Fibroblast of lung (primary cell): ENCODE results near the gene WDCP. TPM values are rescaled to one million over a fixed set of nuclear protein-coding genes. Genes with fewer than 3 reads are reported as not detected.

Source experiments
- DNase-seq, 2 donors: peaks; one replicate each; pipeline versions ENCODE4 v3.0.0 to v3.0.0-alpha.2; 2010; ENCODE audit warnings: low read depth in 2 of 2
- H2AFZ ChIP-seq: 2 replicates; pipeline ENCODE4 v1.5.1; 2012; ENCODE audit warnings: low read length, control low read depth, inconsistent platforms
- H3K27ac ChIP-seq: 2 replicates; pipeline ENCODE4 v1.5.1; 2011; ENCODE audit warnings: low read length, control low read depth; ENCODE audit not compliant: insufficient read depth
- H3K27me3 ChIP-seq: 2 replicates; pipeline ENCODE4 v1.5.1; 2011; ENCODE audit warnings: mild to moderate bottlenecking, low read length; ENCODE audit not compliant: control insufficient read depth, insufficient read depth
- H3K36me3 ChIP-seq: 2 replicates; pipeline ENCODE4 v1.5.1; 2011; ENCODE audit warnings: low read length; ENCODE audit not compliant: control insufficient read depth, insufficient read depth
- H3K4me1 ChIP-seq: 2 replicates; pipeline ENCODE4 v1.5.1; 2011; ENCODE audit warnings: low read length; ENCODE audit not compliant: control insufficient read depth, insufficient read depth; ENCODE audit errors: extremely low read depth
- H3K4me2 ChIP-seq: 2 replicates; pipeline ENCODE4 v1.5.1; 2011; ENCODE audit warnings: low read length, control low read depth; ENCODE audit not compliant: insufficient read depth; ENCODE audit errors: extremely low read depth
- H3K4me3 ChIP-seq, 4 experiments: fragments of 200-600 bp in 1 of 4; sonication (generic) in 1 of 4; replicated peaks in 1 of 4; 2 replicates each; pipeline ENCODE4 v1.5.1; 2011 to 2016; ENCODE audit warnings: low read length in 4 of 4, low read depth in 3 of 4, mild to moderate bottlenecking in 3 of 4, control low read depth in 2 of 4, inconsistent platforms in 1 of 4, mixed read lengths in 1 of 4; ENCODE audit not compliant: insufficient read depth in 1 of 4; ENCODE audit errors: control extremely low read depth in 1 of 4
- H3K79me2 ChIP-seq: 2 replicates; pipeline ENCODE4 v1.5.1; 2012; ENCODE audit warnings: mild to moderate bottlenecking, low read length, inconsistent platforms; ENCODE audit not compliant: control insufficient read depth, insufficient read depth
- H3K9ac ChIP-seq: 2 replicates; pipeline ENCODE4 v1.5.1; 2011; ENCODE audit warnings: mild to moderate bottlenecking, low read length, control low read depth; ENCODE audit not compliant: insufficient read depth
- H3K9me3 ChIP-seq: 2 replicates; pipeline ENCODE4 v1.5.1; 2012; ENCODE audit warnings: low read depth, low read length; ENCODE audit not compliant: control insufficient read depth, insufficient read depth
- H4K20me1 ChIP-seq: 2 replicates; pipeline ENCODE4 v1.5.1; 2011; ENCODE audit warnings: low read length; ENCODE audit not compliant: control insufficient read depth, insufficient read depth; ENCODE audit errors: extremely low read depth
- EZH2 ChIP-seq: IDR thresholded peaks from 2 replicates; pipeline ENCODE4 v1.5.1; 2012; ENCODE audit warnings: low read length, control low read depth, mild to moderate bottlenecking; ENCODE audit errors: missing control alignments
- polyA plus RNA-seq, 2 donors: library from polyadenylated mRNA; depleted of rRNA in 1 of 2; stranded (reverse) in 1 of 2; unstranded in 1 of 2; fragments of >200 nt; gene quantifications; 2 replicates each; pipeline ENCODE4 v1.2.1, GENCODE V29; 2011 to 2012; ENCODE audit warnings: missing spikeins in 1 of 2
- total RNA-seq: library from RNA; depleted of rRNA; stranded (reverse); fragments of >200 nt; gene quantifications from 2 replicates; pipeline ENCODE4 v1.2.1, GENCODE V29; 2014
- TF ChIP-seq, protein P1 (sequence below), 2 donors: IDR thresholded peaks in 1 of 2; conservative IDR thresholded peaks in 1 of 2; 1 replicate in 1 of 2; 2 replicates in 1 of 2; pipeline ENCODE4 v1.5.1; 2011 to 2012; ENCODE audit warnings: low read length in 2 of 2, control low read depth in 1 of 2, inconsistent platforms in 1 of 2, low read depth in 1 of 2, mild to moderate bottlenecking in 1 of 2

The WDCP gene
- total and polyA plus RNA-seq, 2 donors (not counting 1 experiment from before 2014, with no cell fraction given): 10.4 to 11.0 TPM

GRCh38 chr2:24075259-24075658 lies 28.1 kb upstream of the WDCP start:
- H3K4me3 ChIP-seq: peak overlapping the region; percentile 70 to 100 (median 98)
- H3K4me2 ChIP-seq: peak overlapping the region; percentile 95
- no peak for DNase-seq
- H3K27me3 ChIP-seq: no peaks in the 10 kb centered on the region
- H3K9me3 ChIP-seq: no peaks in the 10 kb centered on the region
- H3K4me1 ChIP-seq: peaks cover 2% of the 10 kb centered on the region
- peak overlapping the region; percentile 83 for H3K9ac ChIP-seq
- H3K79me2 ChIP-seq: peaks cover 14% of the 10 kb centered on the region
- no peak for TF ChIP-seq EZH2
- TF ChIP-seq, protein P1, sequence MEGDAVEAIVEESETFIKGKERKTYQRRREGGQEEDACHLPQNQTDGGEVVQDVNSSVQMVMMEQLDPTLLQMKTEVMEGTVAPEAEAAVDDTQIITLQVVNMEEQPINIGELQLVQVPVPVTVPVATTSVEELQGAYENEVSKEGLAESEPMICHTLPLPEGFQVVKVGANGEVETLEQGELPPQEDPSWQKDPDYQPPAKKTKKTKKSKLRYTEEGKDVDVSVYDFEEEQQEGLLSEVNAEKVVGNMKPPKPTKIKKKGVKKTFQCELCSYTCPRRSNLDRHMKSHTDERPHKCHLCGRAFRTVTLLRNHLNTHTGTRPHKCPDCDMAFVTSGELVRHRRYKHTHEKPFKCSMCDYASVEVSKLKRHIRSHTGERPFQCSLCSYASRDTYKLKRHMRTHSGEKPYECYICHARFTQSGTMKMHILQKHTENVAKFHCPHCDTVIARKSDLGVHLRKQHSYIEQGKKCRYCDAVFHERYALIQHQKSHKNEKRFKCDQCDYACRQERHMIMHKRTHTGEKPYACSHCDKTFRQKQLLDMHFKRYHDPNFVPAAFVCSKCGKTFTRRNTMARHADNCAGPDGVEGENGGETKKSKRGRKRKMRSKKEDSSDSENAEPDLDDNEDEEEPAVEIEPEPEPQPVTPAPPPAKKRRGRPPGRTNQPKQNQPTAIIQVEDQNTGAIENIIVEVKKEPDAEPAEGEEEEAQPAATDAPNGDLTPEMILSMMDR (conservative IDR thresholded peaks at IDR 0.05 in 1 of 2, IDR thresholded peaks at IDR 0.05 in 1 of 2; ENCODE audit: low read depth in 1 of 2, low read length in 2 of 2): no peak
- H3K36me3 ChIP-seq: peaks cover 3% of the 10 kb centered on the region
- H2AFZ ChIP-seq: no peak overlapping the region
- no peak overlapping the region for H3K27ac ChIP-seq
- H4K20me1 ChIP-seq: no peaks in the 10 kb centered on the region

DNA sequence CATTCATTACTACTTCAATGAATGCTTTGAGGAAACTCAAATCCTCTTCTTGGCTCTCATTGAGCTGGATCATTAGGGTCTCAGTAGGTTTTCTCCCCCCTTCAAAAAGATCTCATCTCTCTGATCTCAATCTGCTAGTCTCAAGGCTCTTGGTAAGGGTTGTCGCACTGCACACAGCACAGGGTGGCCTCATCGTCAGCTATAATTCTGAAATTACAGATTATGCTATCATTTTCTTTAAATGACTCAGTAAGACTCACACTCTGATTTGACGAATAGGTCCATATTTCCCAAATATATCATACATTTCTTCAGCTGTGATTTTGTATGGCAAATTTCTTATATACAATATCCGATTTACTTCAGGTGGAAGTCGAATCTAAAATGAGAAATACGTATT lies 26.6 kb upstream of the WDCP start:
- no peak overlapping the region for H3K9ac ChIP-seq
- H3K79me2 ChIP-seq: peaks cover 14% of the 10 kb centered on the region

GRCh38 chr2:24072259-24072658 lies 25.1 kb upstream of the WDCP start:
- Histone ChIP-seq H3K4me2 (no peak overlapping the region), H2AFZ (no peak overlapping the region), H3K4me1 (no peaks in the 10 kb centered on the region), H3K9me3 (no peaks in the 10 kb centered on the region), H3K27ac (no peak overlapping the region), H4K20me1 (no peaks in the 10 kb centered on the region), H3K27me3 (no peaks in the 10 kb centered on the region), H3K36me3 (peaks cover 3% of the 10 kb centered on the region), H3K9ac (no peak overlapping the region), H3K79me2 (peaks cover 14% of the 10 kb centered on the region), H3K4me3 (no peak overlapping the region)
- TF ChIP-seq EZH2: no peak
- TF ChIP-seq, protein P1 (conservative IDR thresholded peaks at IDR 0.05 in 1 of 2, IDR thresholded peaks at IDR 0.05 in 1 of 2; ENCODE audit: low read depth in 1 of 2, low read length in 2 of 2): no peak
- no peak for DNase-seq

More for the DNA sequence above, 26.6 kb upstream of the WDCP start:
- TF ChIP-seq, protein P1 (conservative IDR thresholded peaks at IDR 0.05 in 1 of 2, IDR thresholded peaks at IDR 0.05 in 1 of 2; ENCODE audit: low read depth in 1 of 2, low read length in 2 of 2): no peak
- no peak for TF ChIP-seq EZH2
- no peak overlapping the region for H3K4me2 ChIP-seq
- no peak for DNase-seq
- peaks cover 5% of the 10 kb centered on the region for H3K36me3 ChIP-seq
- no peaks in the 10 kb centered on the region for H3K27me3 ChIP-seq
- no peaks in the 10 kb centered on the region for H4K20me1 ChIP-seq
- no peak overlapping the region for H2AFZ ChIP-seq
- no peak overlapping the region for H3K27ac ChIP-seq
- H3K9me3 ChIP-seq: no peaks in the 10 kb centered on the region
- peaks cover 2% of the 10 kb centered on the region for H3K4me1 ChIP-seq
- no peak overlapping the region for H3K4me3 ChIP-seq
